ENCODE results near the gene SFI1. TPM values are rescaled to one million over a fixed set of nuclear protein-coding genes. Genes with fewer than 3 reads are reported as not detected.

Gene SFI1
- polyA plus RNA-seq, 1 donor (not counting 4 experiments of a cell fraction or from before 2014, with no cell fraction given): 10.7 TPM

DNA sequence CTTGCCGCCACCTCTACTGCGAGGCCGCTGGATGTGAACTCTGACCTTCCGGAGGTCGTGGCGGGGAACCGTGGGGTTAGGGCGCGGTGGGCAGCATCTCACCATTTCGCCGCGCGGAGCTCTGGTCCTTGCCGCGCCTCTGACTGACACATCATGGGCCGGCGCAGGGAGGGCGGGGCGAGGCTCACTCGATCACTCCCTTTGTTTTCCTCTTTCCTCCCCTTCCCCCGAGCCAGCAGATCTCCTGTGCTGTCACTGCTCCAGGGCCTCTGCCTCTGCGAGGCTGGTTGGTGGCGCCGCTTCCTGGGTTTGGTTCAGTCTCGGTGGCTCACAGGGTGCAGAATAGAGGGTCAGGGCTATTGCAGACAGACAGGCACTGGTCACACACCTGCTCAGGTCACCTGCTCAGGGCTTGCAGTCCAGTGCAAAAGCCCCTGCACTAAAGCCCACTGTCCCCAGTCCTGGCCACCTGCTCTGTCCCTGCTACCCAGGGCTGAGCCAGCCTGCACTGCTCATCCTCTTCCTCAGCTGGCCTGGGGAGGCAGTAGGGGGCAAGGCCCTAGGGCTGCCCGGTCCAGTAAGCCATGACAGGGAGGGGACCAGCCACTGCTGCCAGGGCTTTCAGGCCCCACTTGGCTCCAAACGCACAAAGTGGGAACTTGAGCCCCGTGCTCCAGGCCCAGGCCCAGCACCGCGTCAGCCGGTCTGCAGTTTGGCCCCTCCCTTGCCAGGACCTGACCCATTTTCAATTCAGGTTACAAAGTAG is 129.5 kb downstream of the SFI1 start:
- dilution Hi-C loops (cut with MboI; ENCODE audit: extremely low pct_ligation_motif_present, low sequenced_read_pairs): no loop called here
- FAIRE-seq: no peak
- H3K4me1 ChIP-seq (ENCODE audit: control insufficient read depth, extremely low read depth, insufficient read depth, low read length): peaks cover 18% of the 10 kb centered on the region
- peaks cover 92% of the 10 kb centered on the region for H3K79me2 ChIP-seq (ENCODE audit: control insufficient read depth, insufficient read depth, low read length)
- no peak for DNase-seq (ENCODE audit: low read depth, low spot score)
- peaks cover 2% of the 10 kb centered on the region for H3K9me1 ChIP-seq (ENCODE audit: control insufficient read depth, extremely low read depth, insufficient read depth, low read length)
- no peak overlapping the region for H3K4me2 ChIP-seq (ENCODE audit: control insufficient read depth, extremely low read depth, insufficient read depth, low read depth, low read length)
- H4K20me1 ChIP-seq (ENCODE audit: control insufficient read depth, extremely low read depth, insufficient read depth, low read length): peaks cover 40% of the 10 kb centered on the region
- no peak overlapping the region for H3K4me3 ChIP-seq (ENCODE audit: control insufficient read depth in 2 of 3, extremely low read depth in 1 of 3, insufficient read depth in 2 of 3, low read depth in 1 of 3, low read length in 3 of 3)
- H3K36me3 ChIP-seq (ENCODE audit: control insufficient read depth in 2 of 2, extremely low read depth in 1 of 2, insufficient read depth in 2 of 2, low read length in 2 of 2): peaks cover 9 to 50% of the 10 kb centered on the region in 2 experiments
- TF ChIP-seq, protein P1, sequence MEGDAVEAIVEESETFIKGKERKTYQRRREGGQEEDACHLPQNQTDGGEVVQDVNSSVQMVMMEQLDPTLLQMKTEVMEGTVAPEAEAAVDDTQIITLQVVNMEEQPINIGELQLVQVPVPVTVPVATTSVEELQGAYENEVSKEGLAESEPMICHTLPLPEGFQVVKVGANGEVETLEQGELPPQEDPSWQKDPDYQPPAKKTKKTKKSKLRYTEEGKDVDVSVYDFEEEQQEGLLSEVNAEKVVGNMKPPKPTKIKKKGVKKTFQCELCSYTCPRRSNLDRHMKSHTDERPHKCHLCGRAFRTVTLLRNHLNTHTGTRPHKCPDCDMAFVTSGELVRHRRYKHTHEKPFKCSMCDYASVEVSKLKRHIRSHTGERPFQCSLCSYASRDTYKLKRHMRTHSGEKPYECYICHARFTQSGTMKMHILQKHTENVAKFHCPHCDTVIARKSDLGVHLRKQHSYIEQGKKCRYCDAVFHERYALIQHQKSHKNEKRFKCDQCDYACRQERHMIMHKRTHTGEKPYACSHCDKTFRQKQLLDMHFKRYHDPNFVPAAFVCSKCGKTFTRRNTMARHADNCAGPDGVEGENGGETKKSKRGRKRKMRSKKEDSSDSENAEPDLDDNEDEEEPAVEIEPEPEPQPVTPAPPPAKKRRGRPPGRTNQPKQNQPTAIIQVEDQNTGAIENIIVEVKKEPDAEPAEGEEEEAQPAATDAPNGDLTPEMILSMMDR (optimal IDR thresholded peaks at IDR 0.05 in 1 of 3, IDR thresholded peaks at IDR 0.05 in 1 of 3, conservative IDR thresholded peaks at IDR 0.05 in 1 of 3; ENCODE audit: extremely low read depth in 1 of 3, insufficient read depth in 2 of 3, low read length in 3 of 3): no peak
- no peak for TF ChIP-seq EZH2 (IDR thresholded peaks at IDR 0.05; ENCODE audit: low read length)
- peak overlapping the region; percentile 8 for H3K27ac ChIP-seq (ENCODE audit: control insufficient read depth, insufficient read depth, low read length)
- H3K9me3 ChIP-seq (ENCODE audit: control insufficient read depth, low read depth, low read length): no peaks in the 10 kb centered on the region
- no peaks in the 10 kb centered on the region for H3K27me3 ChIP-seq (ENCODE audit: control insufficient read depth, extremely low read depth, insufficient read depth, low read length)
- no peak overlapping the region for H2AFZ ChIP-seq (ENCODE audit: control insufficient read depth, low read length)
- H3K9ac ChIP-seq (ENCODE audit: control insufficient read depth, extremely low read depth, insufficient read depth, low read length): peak overlapping the region; percentile 19

DNA sequence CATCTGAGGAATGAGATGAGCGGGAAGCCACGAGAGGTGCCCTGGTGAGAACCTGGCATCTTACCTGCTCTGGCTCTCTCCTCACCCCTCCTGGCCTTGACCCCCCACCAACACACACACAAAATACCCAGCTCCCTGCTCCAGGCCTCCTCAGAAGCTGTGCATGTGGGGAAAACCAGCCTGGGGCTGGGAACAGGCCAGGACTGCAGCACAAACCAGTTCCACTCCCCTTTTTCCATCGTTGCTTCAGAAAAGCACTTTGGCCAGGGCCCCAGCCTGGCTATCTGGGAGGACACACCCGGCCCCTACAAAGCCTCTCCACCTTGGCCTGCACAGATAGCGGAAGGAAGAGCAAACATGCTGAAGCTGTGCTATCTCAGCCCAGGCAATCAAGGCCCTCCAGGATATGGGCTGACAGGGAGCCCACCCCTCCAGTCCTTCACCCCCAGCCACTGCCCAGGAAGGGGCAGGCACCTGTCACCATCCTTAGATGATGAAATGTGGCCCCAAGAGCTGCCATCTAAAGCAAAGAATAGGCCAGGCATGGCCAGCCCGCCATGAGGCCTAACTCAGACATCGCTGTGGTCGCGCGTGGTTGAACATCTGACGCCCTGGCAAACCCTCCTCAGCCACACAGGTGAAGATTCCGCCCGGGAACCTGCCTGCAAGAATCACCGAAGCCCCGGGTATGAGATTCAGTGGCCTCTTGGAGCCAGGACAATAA is 130.3 kb downstream of the SFI1 start:
- peaks cover 40% of the 10 kb centered on the region for H4K20me1 ChIP-seq (ENCODE audit: control insufficient read depth, extremely low read depth, insufficient read depth, low read length)
- H3K9me1 ChIP-seq (ENCODE audit: control insufficient read depth, extremely low read depth, insufficient read depth, low read length): peaks cover 2% of the 10 kb centered on the region
- peaks cover 18% of the 10 kb centered on the region for H3K4me1 ChIP-seq (ENCODE audit: control insufficient read depth, extremely low read depth, insufficient read depth, low read length)
- DNase-seq (ENCODE audit: low read depth, low spot score): no peak
- no peak for FAIRE-seq
- H3K27ac ChIP-seq (ENCODE audit: control insufficient read depth, insufficient read depth, low read length): peak overlapping the region; percentile 8
- H3K9me3 ChIP-seq (ENCODE audit: control insufficient read depth, low read depth, low read length): no peaks in the 10 kb centered on the region
- H3K36me3 ChIP-seq (ENCODE audit: control insufficient read depth in 2 of 2, extremely low read depth in 1 of 2, insufficient read depth in 2 of 2, low read length in 2 of 2): peaks cover 4 to 45% of the 10 kb centered on the region in 2 experiments
- H3K9ac ChIP-seq (ENCODE audit: control insufficient read depth, extremely low read depth, insufficient read depth, low read length): peak overlapping the region; percentile 19
- TF ChIP-seq, protein P1 (optimal IDR thresholded peaks at IDR 0.05 in 1 of 3, IDR thresholded peaks at IDR 0.05 in 1 of 3, conservative IDR thresholded peaks at IDR 0.05 in 1 of 3; ENCODE audit: extremely low read depth in 1 of 3, insufficient read depth in 2 of 3, low read length in 3 of 3): no peak
- no peak for TF ChIP-seq EZH2 (IDR thresholded peaks at IDR 0.05; ENCODE audit: low read length)
- no peak overlapping the region for H3K4me2 ChIP-seq (ENCODE audit: control insufficient read depth, extremely low read depth, insufficient read depth, low read depth, low read length)
- H3K79me2 ChIP-seq (ENCODE audit: control insufficient read depth, insufficient read depth, low read length): peaks cover 97% of the 10 kb centered on the region
- no peaks in the 10 kb centered on the region for H3K27me3 ChIP-seq (ENCODE audit: control insufficient read depth, extremely low read depth, insufficient read depth, low read length)
- dilution Hi-C loops (cut with MboI; ENCODE audit: extremely low pct_ligation_motif_present, low sequenced_read_pairs): no loop called here
- no peak overlapping the region for H2AFZ ChIP-seq (ENCODE audit: control insufficient read depth, low read length)
- H3K4me3 ChIP-seq (ENCODE audit: control insufficient read depth in 2 of 3, extremely low read depth in 1 of 3, insufficient read depth in 2 of 3, low read depth in 1 of 3, low read length in 3 of 3): no peak overlapping the region
